GM12892 (cell line): ENCODE results near the gene COL18A1.

ENCODE experiments used
- POLR2A ChIP-seq: IDR thresholded peaks from 2 replicates; pipeline ENCODE4 v1.6.1; 2011; ENCODE audit warnings: low read depth, low read length, control low read depth
- POLR2AphosphoS5 ChIP-seq: IDR thresholded peaks from 2 replicates; pipeline ENCODE4 v1.6.1; 2011; ENCODE audit warnings: low read depth, low read length, control low read depth
- TAF1 ChIP-seq: IDR thresholded peaks from 2 replicates; pipeline ENCODE4 v1.6.1; 2011; ENCODE audit warnings: low read depth, mild to moderate bottlenecking, control low read depth, low read length, borderline replicate concordance

GRCh38 chr21:45522986-45523385, 118.0 kb downstream of the COL18A1 start:
- TF ChIP-seq POLR2AphosphoS5 (no peak), POLR2A (no peak), TAF1 (no peak)
